H1 (cell line): ENCODE measurements around the gene PRR5. TPM values are rescaled to one million over a fixed set of nuclear protein-coding genes. Genes with fewer than 3 reads are reported as not detected.

ENCODE experiments used
- CTCF ChIA-PET: fragments of 300-600 bp; sonication (Branson Sonifier 250); formaldehyde crosslinking; loops from one replicate; lab custom pipeline; 2021; ENCODE audit not compliant: partially characterized antibody; lab: Charles Lee
- POLR2A ChIA-PET: fragments of 300-600 bp; sonication (Branson Sonifier 250); formaldehyde crosslinking; loops from one replicate; lab custom pipeline; 2021; ENCODE audit warnings: inconsistent platforms; ENCODE audit not compliant: partially characterized antibody; lab: Charles Lee
- DNase-seq, 2 experiments: peaks; one replicate each; pipeline versions ENCODE4 v3.0.0 to v3.0.0-alpha.2; 2010 to 2022; ENCODE audit warnings: low spot score in 2 of 2, low read depth in 1 of 2, mixed read lengths in 1 of 2
- FAIRE-seq: peaks from 2 replicates; lab custom pipeline; 2011; peaks lifted over from hg19 to GRCh38; lab: Jason Lieb, UNC
- H2AFZ ChIP-seq: 2 replicates; pipeline ENCODE4 v1.8.1; 2012; ENCODE audit warnings: low read length, inconsistent platforms
- H2AK5ac ChIP-seq: 2 replicates; pipeline ENCODE4 v1.6.1; 2013; ENCODE audit warnings: low read depth, low read length
- H2BK120ac ChIP-seq: replicated peaks from 2 replicates; pipeline ENCODE3; 2013; ENCODE audit warnings: low read depth, low read length, inconsistent platforms
- H2BK12ac ChIP-seq: 2 replicates; pipeline ENCODE4 v1.6.1; 2013; ENCODE audit warnings: low read depth, low read length
- H2BK15ac ChIP-seq: 2 replicates; pipeline ENCODE4 v1.6.1; 2013; ENCODE audit warnings: low read length
- H2BK20ac ChIP-seq: 2 replicates; pipeline ENCODE4 v1.6.1; 2013; ENCODE audit warnings: low read length
- H2BK5ac ChIP-seq: 2 replicates; pipeline ENCODE4 v1.6.1; 2013; ENCODE audit warnings: low read depth, low read length
- H3K14ac ChIP-seq: 2 replicates; pipeline ENCODE4 v1.6.1; 2013; ENCODE audit warnings: inconsistent platforms; ENCODE audit not compliant: insufficient read length
- H3K18ac ChIP-seq: 2 replicates; pipeline ENCODE4 v1.6.1; 2013; ENCODE audit warnings: low read length; ENCODE audit errors: extremely low read depth
- H3K23ac ChIP-seq: 2 replicates; pipeline ENCODE4 v1.6.1; 2013; ENCODE audit warnings: inconsistent platforms; ENCODE audit not compliant: insufficient read length
- H3K23me2 ChIP-seq: 2 replicates; pipeline ENCODE4 v1.6.1; 2013; ENCODE audit warnings: low read depth, low read length
- H3K27ac ChIP-seq: 2 replicates; pipeline ENCODE4 v1.6.1; 2011; ENCODE audit warnings: low read depth, low read length, inconsistent platforms
- H3K27me3 ChIP-seq, 4 experiments: replicated peaks in 1 of 4; 1 replicate in 1 of 4; 2 replicates in 3 of 4; pipeline versions ENCODE4 v1.6.1 to v1.8.1; 2011 to 2013; ENCODE audit warnings: low read length in 3 of 4, mild to moderate bottlenecking in 3 of 4, inconsistent platforms in 2 of 4, mixed read lengths in 2 of 4, moderate library complexity in 1 of 4; ENCODE audit not compliant: control insufficient read depth in 3 of 4, insufficient read depth in 3 of 4; ENCODE audit errors: extremely low read depth in 1 of 4
- H3K36me3 ChIP-seq, 4 experiments: 2 replicates each; pipeline versions ENCODE4 v1.6.1 to v1.8.1; 2011 to 2013; ENCODE audit warnings: mild to moderate bottlenecking in 4 of 4, low read length in 3 of 4, moderate library complexity in 2 of 4, control low read depth in 1 of 4, inconsistent platforms in 1 of 4; ENCODE audit not compliant: insufficient read depth in 4 of 4, control insufficient read depth in 2 of 4
- H3K4ac ChIP-seq: replicated peaks from 2 replicates; pipeline ENCODE3; 2013; ENCODE audit warnings: low read length, low read depth, mixed read lengths, inconsistent platforms; ENCODE audit not compliant: insufficient read length
- H3K4me1 ChIP-seq, 4 experiments: replicated peaks in 1 of 4; 1 replicate in 1 of 4; 2 replicates in 3 of 4; pipeline versions ENCODE4 v1.6.1 to v1.8.1; 2011 to 2013; ENCODE audit warnings: low read length in 3 of 4, inconsistent platforms in 2 of 4, mixed read lengths in 1 of 4; ENCODE audit not compliant: insufficient read depth in 4 of 4, control insufficient read depth in 3 of 4
- H3K4me2 ChIP-seq, 2 experiments: 2 replicates each; pipeline versions ENCODE4 v1.6.1 to v1.8.1; 2011 to 2013; ENCODE audit warnings: low read depth in 2 of 2, low read length in 2 of 2, control low read depth in 1 of 2, inconsistent platforms in 1 of 2, mild to moderate bottlenecking in 1 of 2; ENCODE audit not compliant: insufficient read depth in 1 of 2
- H3K4me3 ChIP-seq, 4 experiments: fragments of 200-600, 300-600 bp in 1 of 4; sonication (generic), shearing (Covaris generic), sonication (Bioruptor Twin) in 1 of 4; 2 replicates each; pipeline versions ENCODE4 v1.5.1 to v1.8.1; 2011 to 2016; ENCODE audit warnings: low read length in 4 of 4, low read depth in 3 of 4, control low read depth in 2 of 4, inconsistent platforms in 2 of 4, mild to moderate bottlenecking in 2 of 4, mixed read lengths in 1 of 4, moderate library complexity in 1 of 4; ENCODE audit not compliant: insufficient read depth in 2 of 4; ENCODE audit errors: extremely low read depth in 1 of 4
- H3K56ac ChIP-seq: replicated peaks from 2 replicates; pipeline ENCODE3; 2013; ENCODE audit warnings: low read depth, mild to moderate bottlenecking, mixed read lengths, low read length, inconsistent platforms; ENCODE audit not compliant: insufficient read length
- H3K79me1 ChIP-seq: 2 replicates; pipeline ENCODE4 v1.6.1; 2013; ENCODE audit warnings: low read depth, low read length, control low read depth
- H3K79me2 ChIP-seq, 2 experiments: 2 replicates each; pipeline versions ENCODE4 v1.6.1 to v1.8.1; 2012 to 2013; ENCODE audit warnings: low read length in 2 of 2, mild to moderate bottlenecking in 2 of 2, inconsistent platforms in 1 of 2; ENCODE audit not compliant: insufficient read depth in 2 of 2, control insufficient read depth in 1 of 2
- H3K9ac ChIP-seq, 4 experiments: replicated peaks in 1 of 4; 1 replicate in 1 of 4; 2 replicates in 3 of 4; pipeline versions ENCODE4 v1.6.1 to v1.8.1; 2011 to 2013; ENCODE audit warnings: low read depth in 3 of 4, low read length in 3 of 4, control low read depth in 2 of 4, mild to moderate bottlenecking in 2 of 4, moderate library complexity in 2 of 4, inconsistent platforms in 1 of 4; ENCODE audit errors: extremely low read depth in 1 of 4
- H3K9me3 ChIP-seq, 2 experiments: 2 replicates each; pipeline versions ENCODE4 v1.6.1 to v1.8.1; 2012 to 2013; ENCODE audit warnings: mild to moderate bottlenecking in 2 of 2, moderate library complexity in 2 of 2, control low read depth in 1 of 2, inconsistent platforms in 1 of 2, low read depth in 1 of 2, low read length in 1 of 2, mixed read lengths in 1 of 2; ENCODE audit not compliant: insufficient read depth in 2 of 2
- H4K20me1 ChIP-seq, 2 experiments: replicated peaks in 1 of 2; 2 replicates each; pipeline versions ENCODE3 to v1.8.1; 2011 to 2013; ENCODE audit warnings: inconsistent platforms in 2 of 2, low read length in 2 of 2, mild to moderate bottlenecking in 1 of 2; ENCODE audit not compliant: insufficient read depth in 2 of 2, control insufficient read depth in 1 of 2
- H4K5ac ChIP-seq: 2 replicates; pipeline ENCODE4 v1.6.1; 2013; ENCODE audit warnings: low read length, low read depth, mixed read lengths, inconsistent platforms; ENCODE audit not compliant: insufficient read length
- H4K8ac ChIP-seq: 2 replicates; pipeline ENCODE4 v1.8.0; 2013; ENCODE audit warnings: mild to moderate bottlenecking, moderate library complexity, low read length, inconsistent platforms; ENCODE audit not compliant: insufficient read depth; ENCODE audit errors: extremely low read depth
- H4K91ac ChIP-seq: replicated peaks from 2 replicates; pipeline ENCODE3; 2013; ENCODE audit warnings: low read length, mixed read lengths, inconsistent platforms; ENCODE audit not compliant: insufficient read length
- EGR1 ChIP-seq: IDR thresholded peaks from 2 replicates; pipeline ENCODE4 v1.6.1; 2011; ENCODE audit warnings: low read depth, low read length, borderline replicate concordance
- EP300 ChIP-seq, 2 experiments: IDR thresholded peaks; 1 replicate in 1 of 2; 2 replicates in 1 of 2; pipeline ENCODE4 v1.6.1; 2011 to 2012; ENCODE audit warnings: low read depth in 2 of 2, low read length in 2 of 2, mild to moderate bottlenecking in 2 of 2, borderline replicate concordance in 1 of 2, inconsistent platforms in 1 of 2, moderate library complexity in 1 of 2
- GABPA ChIP-seq: IDR thresholded peaks from 2 replicates; pipeline ENCODE4 v1.6.1; 2011; ENCODE audit warnings: mild to moderate bottlenecking, low read length, moderate library complexity, borderline replicate concordance; ENCODE audit not compliant: insufficient read depth
- POLR2A ChIP-seq, 2 experiments: IDR thresholded peaks; 1 replicate in 1 of 2; 2 replicates in 1 of 2; pipeline ENCODE4 v1.6.1; 2011; ENCODE audit warnings: low read depth in 2 of 2, low read length in 2 of 2, mild to moderate bottlenecking in 2 of 2; ENCODE audit errors: control extremely low read depth in 1 of 2
- RAD21 ChIP-seq, 2 experiments: IDR thresholded peaks in 1 of 2; conservative IDR thresholded peaks in 1 of 2; 2 replicates each; pipeline ENCODE4 v1.6.1; 2011; ENCODE audit warnings: low read depth in 2 of 2, low read length in 2 of 2, improper control_type of control experiment in 1 of 2, inconsistent platforms in 1 of 2, mild to moderate bottlenecking in 1 of 2, moderate library complexity in 1 of 2
- SP4 ChIP-seq: IDR thresholded peaks from 2 replicates; pipeline ENCODE4 v1.6.1; 2012; ENCODE audit warnings: low read length, inconsistent platforms
- SRF ChIP-seq: IDR thresholded peaks from 2 replicates; pipeline ENCODE4 v1.6.1; 2011; ENCODE audit warnings: mild to moderate bottlenecking, low read depth, low read length, moderate library complexity
- USF2 ChIP-seq: IDR thresholded peaks from 2 replicates; pipeline ENCODE4 v1.6.1; 2011; ENCODE audit warnings: low read length, improper control_type of control experiment
- WGBS, 2 experiments: shearing (Covaris generic) in 1 of 2; methylation state at CpG; one replicate each; pipeline versions ENCODE4 v1.1.6 to v1.1.7; 2013 to 2015; ENCODE audit warnings: low lambda C conversion rate in 2 of 2, mixed read lengths in 2 of 2, inconsistent platforms in 1 of 2, low coverage in 1 of 2, missing lambda C conversion rate in 1 of 2; ENCODE audit not compliant: insufficient replicate concordance in 2 of 2, insufficient coverage in 1 of 2, insufficient read length in 1 of 2; ENCODE audit errors: extremely low coverage in 1 of 2, missing lambda C conversion rate in 1 of 2; 5-methylcytosine and 5-hydroxymethylcytosine counted together
- polyA plus RNA-seq, 7 experiments: library from polyadenylated mRNA; depleted of rRNA in 3 of 7; stranded (reverse) in 5 of 7; unstranded in 2 of 7; fragments of >200 nt in 5 of 7; fragments of 200-250 nt in 2 of 7; gene quantifications; 1 replicate in 5 of 7; 2 replicates in 1 of 7; 4 replicates in 1 of 7; pipeline versions ENCODE4 v1.2.1 to v1.2.3, GENCODE V29; 2011 to 2013; ENCODE audit warnings: missing spikeins in 2 of 7, mixed read lengths in 2 of 7
- total RNA-seq: library from RNA; stranded (reverse); fragmentation: NEBNext Ultra II Directional; extraction: Animal tissue kit (Norgen Biotek cat#: 25700); gene quantifications from 2 replicates; pipeline ENCODE4 v1.2.1, GENCODE V29; 2021

Gene PRR5
- total and polyA plus RNA-seq, 2 of the 8 experiments (the other 6 are each of a cell fraction or from before 2014, with no cell fraction given): 16.5 to 25.7 TPM

- Histone ChIP-seq H4K20me1 (peaks cover 5 to 13% of the 10 kb centered on the region in 2 experiments), H3K9ac (no peak overlapping the region; a peak in 1 of 7 replicates), H3K4me2 (peak overlapping the region; percentile 87 to 97), H3K14ac (no peak overlapping the region), H4K91ac (no peak overlapping the region), H3K4me1 (peaks cover 4 to 25% (median 19%) of the 10 kb centered on the region in 4 experiments), H2BK20ac (0 out of 2 replicates have a peak overlapping the region, but pooled peaks have one; percentile 23), H3K27me3 (peaks cover 0 to 7% (median 4%) of the 10 kb centered on the region in 4 experiments; a peak in 4 of 7 replicates), H3K79me1 (peaks cover 3% of the 10 kb centered on the region; the same call in 1 of the 2 replicates), H3K27ac (no peak overlapping the region), H2AFZ (no peak overlapping the region), H4K8ac (no peak overlapping the region), H2BK120ac (no peak overlapping the region), H3K23me2 (peaks cover 5% of the 10 kb centered on the region), H3K79me2 (peaks cover 0 to 39% of the 10 kb centered on the region in 2 experiments; a peak in 2 of 4 replicates), H3K56ac (no peak overlapping the region), H2AK5ac (no peak overlapping the region), H3K4ac (no peak overlapping the region), H2BK12ac (peak overlapping the region; percentile 44), H3K36me3 (no peaks in the 10 kb centered on the region), H3K23ac (no peak overlapping the region), H2BK15ac (0 out of 2 replicates have a peak overlapping the region, but pooled peaks have one; percentile 6), H3K4me3 (peak overlapping the region; percentile 44 to 93 (median 62)), H2BK5ac (no peak overlapping the region), H3K9me3 (no peaks in the 10 kb centered on the region), H4K5ac (no peak overlapping the region), H3K18ac (no peak overlapping the region)
- ChIA-PET POLR2A (interaction anchor here (0.7 to 1.6 kb wide), 6 partner anchors 17 to 220 kb away, joined by 3 to 4 read pairs (median 3); no protein-coding TSS in a partner anchor), CTCF (interaction anchor here (0.7 to 4.9 kb wide), 4 partner anchors 9 to 68 kb away, joined by 3 to 31 read pairs (median 4); no protein-coding TSS in a partner anchor)
- 46% methylated on average over 29 of the region's 29 CpGs; no CpG with 5 or more reads in 1 of the 2 experiments for whole genome bisulfite sequencing, 2 experiments
- DNase-seq (no peak), FAIRE-seq (no peak)
- no peak for TF ChIP-seq POLR2A (IDR thresholded peaks at IDR 0.05; ENCODE audit: control extremely low read depth in 1 of 2, low read depth in 2 of 2, low read length in 2 of 2)
- no peak for TF ChIP-seq SP4
- TF ChIP-seq USF2: no peak
- TF ChIP-seq GABPA: no peak
- no peak for TF ChIP-seq RAD21 (IDR thresholded peaks at IDR 0.05 in 1 of 2, conservative IDR thresholded peaks at IDR 0.05 in 1 of 2; ENCODE audit: low read depth in 2 of 2, low read length in 2 of 2)
- no peak for TF ChIP-seq EGR1
- no peak for TF ChIP-seq SRF
- no peak for TF ChIP-seq EP300 (IDR thresholded peaks at IDR 0.05; ENCODE audit: borderline replicate concordance in 1 of 2, low read depth in 2 of 2, low read length in 2 of 2)
Measured at GRCh38 chr22:44753189-44754042, 51.4 kb downstream of the PRR5 start.
